ENCODE data around the gene CREB3L2. TPM values are rescaled to one million over a fixed set of nuclear protein-coding genes. Genes with fewer than 3 reads are reported as not detected.
"Not testable (repeated sequence)": the region's sequence is repeated elsewhere in the genome, so short reads cannot be mapped to it uniquely, and the experiment has no call there.

Gene CREB3L2
- total RNA-seq, 1 donor from 2014 or later: 28.3 TPM

- ATAC-seq: no peak
These were observed 14.3 kb downstream of the CREB3L2 start for GRCh38 chr7:137987563-137987962.

GRCh38 chr7:137987018-137987349 is 14.9 kb downstream of the CREB3L2 start:
- ATAC-seq: no peak

- no peak for ATAC-seq
These were observed 15.5 kb downstream of the CREB3L2 start for GRCh38 chr7:137986252-137987017.

- ATAC-seq: no peak
These were observed 16.0 kb downstream of the CREB3L2 start for GRCh38 chr7:137985897-137986251.

GRCh38 chr7:137985253-137985896 is 16.5 kb downstream of the CREB3L2 start:
- no peak for ATAC-seq

GRCh38 chr7:137984181-137985041 is 17.5 kb downstream of the CREB3L2 start:
- ATAC-seq: no peak

- ATAC-seq: no peak
These were observed 18.4 kb downstream of the CREB3L2 start for GRCh38 chr7:137983323-137984008.

- not testable (repeated sequence) for ATAC-seq
These were observed 19.5 kb downstream of the CREB3L2 start for GRCh38 chr7:137982394-137982793.

- ATAC-seq: no peak
These were observed 20.2 kb downstream of the CREB3L2 start for GRCh38 chr7:137981668-137982067.

- peak; percentile 12 for ATAC-seq
These were observed 20.7 kb downstream of the CREB3L2 start for GRCh38 chr7:137981175-137981574.

- ATAC-seq: no peak
These were observed 21.6 kb downstream of the CREB3L2 start for GRCh38 chr7:137980308-137980707.

- ATAC-seq: peak; percentile 45
These were observed 23.2 kb downstream of the CREB3L2 start for GRCh38 chr7:137978464-137979237.

GRCh38 chr7:137977173-137977572 is 24.7 kb downstream of the CREB3L2 start:
- ATAC-seq: peak; percentile 66

- no peak for ATAC-seq
These were observed 25.2 kb downstream of the CREB3L2 start for GRCh38 chr7:137976696-137977095.

- ATAC-seq: no peak
These were observed 25.7 kb downstream of the CREB3L2 start for GRCh38 chr7:137976232-137976631.

GRCh38 chr7:137975768-137976167 is 26.1 kb downstream of the CREB3L2 start:
- ATAC-seq: no peak

- no peak for ATAC-seq
These were observed 26.7 kb downstream of the CREB3L2 start for GRCh38 chr7:137975221-137975620.

GRCh38 chr7:137974766-137975165 is 27.1 kb downstream of the CREB3L2 start:
- ATAC-seq: no peak

- ATAC-seq: peak; percentile 57
These were observed 31.5 kb downstream of the CREB3L2 start for GRCh38 chr7:137970253-137970975.

- no peak for ATAC-seq
These were observed 32.1 kb downstream of the CREB3L2 start for GRCh38 chr7:137969828-137970227.

GRCh38 chr7:137968890-137969289 is 33.0 kb downstream of the CREB3L2 start:
- no peak for ATAC-seq

Measured in esophagus mucosa (tissue), 1 donor.